DOHH2 (cell line): ENCODE measurements around the gene HS6ST1.

Experiments used
- EZH2phosphoT487 ChIP-seq: fragments of 200-600 bp; sonication (generic); IDR thresholded peaks from 2 replicates; pipeline ENCODE4 v1.6.1; 2017; ENCODE audit warnings: borderline replicate concordance, mild to moderate bottlenecking, antibody characterized with exemption, low read length, moderate library complexity, mixed read lengths
- TF ChIP-seq, protein P1 (sequence below): fragments of 200-600 bp; sonication (generic); IDR thresholded peaks from one replicate; pipeline ENCODE4 v1.5.1; 2014; ENCODE audit warnings: antibody characterized with exemption, mild to moderate bottlenecking, low read depth, low read length; ENCODE audit not compliant: poor library complexity, severe bottlenecking

DNA sequence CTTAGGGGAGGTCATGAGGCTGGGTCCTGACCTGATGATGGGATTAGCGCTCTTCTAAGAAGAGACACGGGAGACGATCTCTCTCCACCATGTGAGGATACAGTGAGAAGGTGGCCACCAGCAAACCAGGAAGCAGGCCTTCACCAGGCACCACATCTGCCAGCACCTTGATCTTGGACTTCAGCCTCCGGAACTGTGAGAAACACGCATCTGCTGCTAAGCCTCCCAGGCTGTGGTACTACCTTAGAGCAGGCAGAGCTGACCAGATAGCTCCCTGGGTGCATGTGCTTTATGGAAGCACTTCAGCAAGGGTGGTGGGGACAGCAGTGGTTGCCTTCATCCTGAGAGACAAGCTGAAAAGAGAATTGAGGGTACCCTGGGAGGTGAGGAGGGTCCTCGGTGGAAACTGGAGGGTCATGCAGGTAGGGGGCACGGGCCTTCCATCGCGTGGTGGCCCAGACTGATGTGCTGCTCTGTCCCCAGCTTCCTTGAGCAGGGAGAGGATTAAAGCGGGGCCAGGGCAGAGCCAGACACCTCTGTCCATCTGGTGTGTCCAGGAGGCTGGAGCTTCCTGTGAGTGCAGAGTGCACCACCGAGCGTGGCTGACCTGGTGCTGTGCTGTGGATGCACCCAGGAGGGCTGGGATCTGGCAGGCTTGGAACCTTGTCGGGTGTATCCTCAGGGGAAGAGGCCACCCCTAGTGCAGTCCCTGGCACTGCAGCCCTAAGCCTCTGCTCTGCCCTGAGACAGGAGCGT lies 42.9 kb upstream of the HS6ST1 start:
- TF ChIP-seq, protein P1, sequence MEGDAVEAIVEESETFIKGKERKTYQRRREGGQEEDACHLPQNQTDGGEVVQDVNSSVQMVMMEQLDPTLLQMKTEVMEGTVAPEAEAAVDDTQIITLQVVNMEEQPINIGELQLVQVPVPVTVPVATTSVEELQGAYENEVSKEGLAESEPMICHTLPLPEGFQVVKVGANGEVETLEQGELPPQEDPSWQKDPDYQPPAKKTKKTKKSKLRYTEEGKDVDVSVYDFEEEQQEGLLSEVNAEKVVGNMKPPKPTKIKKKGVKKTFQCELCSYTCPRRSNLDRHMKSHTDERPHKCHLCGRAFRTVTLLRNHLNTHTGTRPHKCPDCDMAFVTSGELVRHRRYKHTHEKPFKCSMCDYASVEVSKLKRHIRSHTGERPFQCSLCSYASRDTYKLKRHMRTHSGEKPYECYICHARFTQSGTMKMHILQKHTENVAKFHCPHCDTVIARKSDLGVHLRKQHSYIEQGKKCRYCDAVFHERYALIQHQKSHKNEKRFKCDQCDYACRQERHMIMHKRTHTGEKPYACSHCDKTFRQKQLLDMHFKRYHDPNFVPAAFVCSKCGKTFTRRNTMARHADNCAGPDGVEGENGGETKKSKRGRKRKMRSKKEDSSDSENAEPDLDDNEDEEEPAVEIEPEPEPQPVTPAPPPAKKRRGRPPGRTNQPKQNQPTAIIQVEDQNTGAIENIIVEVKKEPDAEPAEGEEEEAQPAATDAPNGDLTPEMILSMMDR, result no peak
- no peak for TF ChIP-seq EZH2phosphoT487
